SU-DHL-6 (cell line): ENCODE data around the gene MAST4.
"Not testable (repeated sequence)": the region's sequence is repeated elsewhere in the genome, so short reads cannot be mapped to it uniquely, and the experiment has no call there.

Experiments used
- H2AFZ ChIP-seq: fragments of 200-600 bp; sonication (generic); 2 replicates; pipeline ENCODE4 v1.6.1; 2014; ENCODE audit warnings: low read depth, mild to moderate bottlenecking, moderate library complexity, mixed read lengths, antibody characterized with exemption, low read length; ENCODE audit not compliant: severe bottlenecking
- H3F3A ChIP-seq: fragments of 200-600 bp; shearing (Covaris generic); 2 replicates; pipeline ENCODE4 v1.6.0; 2016; ENCODE audit warnings: antibody characterized with exemption, mild to moderate bottlenecking; ENCODE audit not compliant: insufficient read depth
- H3K27ac ChIP-seq: fragments of 200-600 bp; sonication (generic); 2 replicates; pipeline ENCODE4 v1.5.1; 2016; ENCODE audit warnings: low read depth, mild to moderate bottlenecking, low read length, moderate library complexity, mixed read lengths
- H3K27me3 ChIP-seq: fragments of 200-600 bp; sonication (generic), shearing (Covaris generic); 2 replicates; pipeline ENCODE4 v1.6.0; 2014; ENCODE audit warnings: mild to moderate bottlenecking, low read length
- H3K36me3 ChIP-seq: fragments of 200-600 bp; sonication (generic); 2 replicates; pipeline ENCODE4 v1.6.1; 2014; ENCODE audit warnings: mild to moderate bottlenecking, low read length, mixed read lengths
- H3K4me2 ChIP-seq: fragments of 300-600, 200-600 bp; shearing (Covaris generic), sonication (generic); 2 replicates; pipeline ENCODE4 v1.6.0; 2014; ENCODE audit warnings: low read length, low read depth, mild to moderate bottlenecking; ENCODE audit not compliant: poor library complexity, severe bottlenecking
- H3K4me3 ChIP-seq: fragments of 200-600 bp; sonication (generic); 2 replicates; pipeline ENCODE4 v1.5.1; 2014; ENCODE audit warnings: antibody characterized with exemption, low read length, mild to moderate bottlenecking, mixed read lengths; ENCODE audit not compliant: insufficient read depth, poor library complexity, severe bottlenecking
- H3K79me2 ChIP-seq: fragments of 200-600 bp; sonication (generic); 2 replicates; pipeline ENCODE4 v1.6.1; 2014; ENCODE audit warnings: mild to moderate bottlenecking, low read length, moderate library complexity; ENCODE audit not compliant: insufficient read depth
- H3K9ac ChIP-seq: fragments of 200-600 bp; sonication (generic); 2 replicates; pipeline ENCODE4 v1.7.0; 2014; ENCODE audit warnings: mild to moderate bottlenecking, low read length
- H3K9me2 ChIP-seq: fragments of 200-600 bp; sonication (generic); replicated peaks from 2 replicates; pipeline ENCODE4 v1.6.1; 2014; ENCODE audit warnings: low read length; ENCODE audit not compliant: insufficient read depth
- H3K9me3 ChIP-seq: fragments of 200-600 bp; sonication (generic); 2 replicates; pipeline ENCODE4 v1.6.1; 2014; ENCODE audit warnings: low read length, mixed read lengths; ENCODE audit not compliant: insufficient read depth
- H4K20me1 ChIP-seq: fragments of 200-600 bp; sonication (generic); 2 replicates; pipeline ENCODE4 v1.6.1; 2014; ENCODE audit warnings: low read depth, mild to moderate bottlenecking, antibody characterized with exemption, low read length, moderate library complexity, mixed read lengths
- EZH2phosphoT487 ChIP-seq: fragments of 200-600 bp; sonication (generic), shearing (Covaris generic); conservative IDR thresholded peaks from 2 replicates; pipeline ENCODE4 v1.6.1; 2018; ENCODE audit warnings: mild to moderate bottlenecking, antibody characterized with exemption, low read length, moderate library complexity, mixed read lengths
- TF ChIP-seq, protein P1 (sequence below): fragments of 200-600 bp; sonication (generic); IDR thresholded peaks from one replicate; pipeline ENCODE4 v1.5.1; 2017; ENCODE audit warnings: antibody characterized with exemption, mild to moderate bottlenecking, low read length, moderate library complexity; ENCODE audit not compliant: insufficient read depth, poor library complexity, severe bottlenecking

MAST4 gene

DNA sequence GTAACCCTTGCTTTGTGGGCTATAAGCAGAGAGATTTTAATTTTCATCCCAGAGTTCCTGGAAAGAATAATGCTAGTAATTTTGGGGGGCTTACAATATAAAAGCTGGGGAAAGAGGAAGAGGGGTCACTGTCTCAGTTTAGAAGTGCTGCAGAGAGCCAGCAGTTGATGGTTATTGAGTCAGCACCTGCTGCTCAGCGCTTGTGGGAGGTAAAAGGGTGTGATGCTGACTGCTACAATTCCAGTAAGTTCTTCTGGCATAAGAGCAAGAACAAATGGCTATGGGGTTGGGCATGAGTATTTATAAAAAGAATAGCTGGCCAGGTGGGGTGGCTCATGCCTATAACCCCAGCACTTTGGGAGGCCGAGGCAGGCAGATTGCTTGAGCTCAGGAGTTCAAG is 88.5 kb downstream of the MAST4 start:
- Histone ChIP-seq H3K9me3 (no peaks in the 10 kb centered on the region), H3K36me3 (no peaks in the 10 kb centered on the region), H3K4me3 (no peak overlapping the region), H4K20me1 (no peaks in the 10 kb centered on the region), H2AFZ (no peak overlapping the region), H3K9ac (no peak overlapping the region), H3F3A (no peaks in the 10 kb centered on the region), H3K27me3 (no peaks in the 10 kb centered on the region), H3K4me2 (no peak overlapping the region), H3K9me2 (no peaks in the 10 kb centered on the region), H3K79me2 (no peaks in the 10 kb centered on the region), H3K27ac (no peak overlapping the region)
- TF ChIP-seq, protein P1, sequence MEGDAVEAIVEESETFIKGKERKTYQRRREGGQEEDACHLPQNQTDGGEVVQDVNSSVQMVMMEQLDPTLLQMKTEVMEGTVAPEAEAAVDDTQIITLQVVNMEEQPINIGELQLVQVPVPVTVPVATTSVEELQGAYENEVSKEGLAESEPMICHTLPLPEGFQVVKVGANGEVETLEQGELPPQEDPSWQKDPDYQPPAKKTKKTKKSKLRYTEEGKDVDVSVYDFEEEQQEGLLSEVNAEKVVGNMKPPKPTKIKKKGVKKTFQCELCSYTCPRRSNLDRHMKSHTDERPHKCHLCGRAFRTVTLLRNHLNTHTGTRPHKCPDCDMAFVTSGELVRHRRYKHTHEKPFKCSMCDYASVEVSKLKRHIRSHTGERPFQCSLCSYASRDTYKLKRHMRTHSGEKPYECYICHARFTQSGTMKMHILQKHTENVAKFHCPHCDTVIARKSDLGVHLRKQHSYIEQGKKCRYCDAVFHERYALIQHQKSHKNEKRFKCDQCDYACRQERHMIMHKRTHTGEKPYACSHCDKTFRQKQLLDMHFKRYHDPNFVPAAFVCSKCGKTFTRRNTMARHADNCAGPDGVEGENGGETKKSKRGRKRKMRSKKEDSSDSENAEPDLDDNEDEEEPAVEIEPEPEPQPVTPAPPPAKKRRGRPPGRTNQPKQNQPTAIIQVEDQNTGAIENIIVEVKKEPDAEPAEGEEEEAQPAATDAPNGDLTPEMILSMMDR, result no peak

DNA sequence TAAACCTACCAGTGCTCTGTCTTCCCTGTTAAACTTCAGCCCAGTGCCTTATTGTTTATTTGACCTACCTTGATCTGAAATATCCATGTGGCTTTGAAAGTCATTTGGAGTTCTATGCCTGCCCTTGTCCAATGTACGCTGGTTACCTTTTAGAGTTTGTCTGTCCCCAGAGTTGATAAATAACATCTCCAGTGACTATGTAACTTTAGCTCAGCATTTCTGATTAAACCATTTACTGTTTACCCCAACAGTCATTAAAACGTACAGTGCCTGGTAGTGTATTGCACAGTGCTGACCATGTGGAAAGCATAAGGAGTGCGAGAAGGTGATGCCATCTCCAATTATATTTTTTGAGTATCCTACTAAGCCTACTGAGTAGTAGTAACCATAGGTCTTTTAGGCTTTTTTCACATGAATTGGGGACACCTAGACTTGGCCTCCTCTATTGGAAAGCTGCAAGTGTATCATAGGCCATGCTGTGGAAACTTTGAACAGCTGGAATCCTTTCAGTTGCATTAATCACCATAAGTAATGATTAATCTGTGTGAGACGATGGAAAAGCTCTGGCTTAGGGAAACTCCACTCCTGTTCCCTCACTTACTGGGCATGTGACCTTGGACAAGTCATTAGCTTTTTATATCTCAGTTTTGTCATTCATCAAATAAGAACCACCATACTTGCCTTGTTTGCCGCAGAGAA is 93.5 kb downstream of the MAST4 start:
- TF ChIP-seq, protein P1, result no peak
- TF ChIP-seq EZH2phosphoT487, result no peak
- Histone ChIP-seq H3K27me3 (no peaks in the 10 kb centered on the region), H3K9me3 (no peaks in the 10 kb centered on the region)

DNA sequence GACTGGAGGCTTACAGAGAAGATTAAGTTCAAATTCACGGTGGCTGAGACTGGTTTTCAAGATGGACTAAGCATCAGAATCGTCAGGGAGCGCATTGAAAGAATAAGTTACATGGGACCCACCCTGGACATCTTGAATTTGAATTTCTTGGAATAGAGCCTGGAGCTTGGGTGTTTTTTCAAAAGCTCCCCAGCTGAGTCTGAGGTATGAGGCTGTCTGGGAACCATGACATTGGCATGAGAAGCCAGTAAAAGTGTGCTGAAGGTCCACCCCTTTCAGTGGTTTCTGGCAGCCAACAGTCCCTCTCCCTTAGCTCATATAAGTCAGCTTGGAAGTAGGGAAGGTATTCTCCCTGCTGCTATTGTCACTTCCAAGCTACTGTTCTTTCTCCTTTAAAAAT is 97.8 kb downstream of the MAST4 start:
- Histone ChIP-seq H3K79me2 (no peaks in the 10 kb centered on the region), H3K4me2 (no peak overlapping the region), H3K36me3 (no peaks in the 10 kb centered on the region), H3K4me3 (no peak overlapping the region), H2AFZ (no peak overlapping the region), H3F3A (no peaks in the 10 kb centered on the region), H3K27ac (no peak overlapping the region), H3K27me3 (no peaks in the 10 kb centered on the region), H3K9ac (no peak overlapping the region), H3K9me2 (no peaks in the 10 kb centered on the region), H4K20me1 (no peaks in the 10 kb centered on the region), H3K9me3 (no peaks in the 10 kb centered on the region)
- TF ChIP-seq EZH2phosphoT487, result no peak
- TF ChIP-seq, protein P1, result no peak

More for the DNA sequence above, 93.5 kb downstream of the MAST4 start:
- H3K4me2 ChIP-seq, result no peak overlapping the region
- no peaks in the 10 kb centered on the region for H3K36me3 ChIP-seq
- H3K9ac ChIP-seq, result no peak overlapping the region
- no peak overlapping the region for H2AFZ ChIP-seq
- H4K20me1 ChIP-seq, result no peaks in the 10 kb centered on the region
- no peaks in the 10 kb centered on the region for H3K79me2 ChIP-seq
- H3F3A ChIP-seq, result no peaks in the 10 kb centered on the region
- no peak overlapping the region for H3K27ac ChIP-seq
- H3K4me3 ChIP-seq, result no peak overlapping the region
- no peaks in the 10 kb centered on the region for H3K9me2 ChIP-seq

DNA sequence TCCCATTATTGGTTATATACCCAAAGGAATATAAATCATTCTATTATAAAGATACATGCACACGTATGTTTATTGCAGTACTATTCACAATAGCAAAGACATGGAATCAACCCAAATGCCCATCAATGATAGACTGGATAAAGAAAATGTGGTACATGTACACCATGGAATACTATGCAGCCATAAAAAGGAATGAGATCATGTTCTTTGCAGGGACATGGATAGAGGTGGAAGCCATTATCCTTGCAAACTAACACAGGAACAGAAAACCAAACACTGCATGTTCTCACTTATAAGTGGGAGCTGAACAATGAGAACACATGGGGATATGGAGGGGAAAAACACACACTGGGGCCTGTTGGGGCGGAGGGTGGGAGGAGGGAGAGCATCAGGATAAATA is 99.6 kb downstream of the MAST4 start:
- not testable (repeated sequence) for H4K20me1 ChIP-seq, H3K4me3 ChIP-seq, H3K9me2 ChIP-seq, H3K79me2 ChIP-seq, H3K36me3 ChIP-seq, H3F3A ChIP-seq, H3K9me3 ChIP-seq, H3K27ac ChIP-seq, H3K27me3 ChIP-seq, H3K4me2 ChIP-seq, H2AFZ ChIP-seq, H3K9ac ChIP-seq
